GM21619 (cell line): ENCODE results near the gene CXorf65.

Experiments
- ATAC-seq: cut with Tn5 transposase; IDR thresholded peaks from one replicate; pipeline ENCODE4 v1.9.1; 2021; ENCODE audit not compliant: unreplicated experiment

CXorf65 gene

GRCh38 chrX:71107762-71108360 lies 1.3 kb upstream of the CXorf65 start:
- ATAC-seq, result no peak

GRCh38 chrX:71107245-71107644 lies 705 bp upstream of the CXorf65 start:
- no peak for ATAC-seq

- no peak for ATAC-seq
Observed at GRCh38 chrX:71105628-71106027, 912 bp downstream of the CXorf65 start.

GRCh38 chrX:71103110-71103983 lies 3.2 kb downstream of the CXorf65 start:
- ATAC-seq, result no peak

GRCh38 chrX:71102292-71102691 lies 4.2 kb downstream of the CXorf65 start:
- ATAC-seq, result no peak

- no peak for ATAC-seq
Observed at GRCh38 chrX:71100581-71101505, 5.7 kb downstream of the CXorf65 start.

- ATAC-seq, result no peak
Observed at GRCh38 chrX:71099736-71100135, 6.8 kb downstream of the CXorf65 start.

GRCh38 chrX:71098951-71099506 lies 7.5 kb downstream of the CXorf65 start:
- no peak for ATAC-seq

- peak; percentile 37 for ATAC-seq
Observed at GRCh38 chrX:71098302-71098701, 8.2 kb downstream of the CXorf65 start.

GRCh38 chrX:71096760-71097032 lies 9.8 kb downstream of the CXorf65 start:
- no peak for ATAC-seq

GRCh38 chrX:71095981-71096759 lies 10.4 kb downstream of the CXorf65 start:
- ATAC-seq, result no peak

GRCh38 chrX:71095555-71095980 lies 11.0 kb downstream of the CXorf65 start, which contains the start of gene FOXO4:
FOXO4 (plus strand) TSS chrX:71095851; CDS start chrX:71096529, 678 bp downstream.
- ATAC-seq, result peak; percentile 92

- ATAC-seq, result no peak
Observed at GRCh38 chrX:71095033-71095432, 11.5 kb downstream of the CXorf65 start.

GRCh38 chrX:71091263-71091662 lies 15.3 kb downstream of the CXorf65 start:
- no peak for ATAC-seq

GRCh38 chrX:71085900-71086299 lies 20.6 kb downstream of the CXorf65 start:
- ATAC-seq, result no peak

- no peak for ATAC-seq
Observed at GRCh38 chrX:71082822-71083221, 23.7 kb downstream of the CXorf65 start.

GRCh38 chrX:71082124-71082647 lies 24.4 kb downstream of the CXorf65 start:
- ATAC-seq, result no peak

GRCh38 chrX:71081330-71082123 lies 25.0 kb downstream of the CXorf65 start:
- ATAC-seq, result no peak

GRCh38 chrX:71070531-71070930 lies 36.0 kb downstream of the CXorf65 start:
- no peak for ATAC-seq
